Smooth muscle cell (in vitro differentiated cells): ENCODE results near the gene MYH9. TPM values are rescaled to one million over a fixed set of nuclear protein-coding genes. Genes with fewer than 3 reads are reported as not detected.
"Not testable (repeated sequence)": the region's sequence is repeated elsewhere in the genome, so short reads cannot be mapped to it uniquely, and the experiment has no call there.

Experiments
- DNase-seq: peaks from one replicate; lab custom pipeline; 2025; ENCODE audit not compliant: unreplicated experiment; lab: John Stamatoyannopoulos, UW
- H2AFZ ChIP-seq: fragments of 200-600 bp; sonication (generic); 2 replicates; pipeline ENCODE4 v1.6.0; 2016; ENCODE audit warnings: antibody characterized with exemption, low read depth, mild to moderate bottlenecking
- H3F3A ChIP-seq: fragments of 200-600 bp; sonication (generic); 2 replicates; pipeline ENCODE4 v1.6.0; 2017; ENCODE audit warnings: antibody characterized with exemption, low read depth
- H3K27ac ChIP-seq: fragments of 200-600 bp; sonication (generic); 2 replicates; pipeline ENCODE4 v1.5.1; 2016; ENCODE audit warnings: low read depth, mild to moderate bottlenecking
- H3K27me3 ChIP-seq: fragments of 200-600 bp; sonication (generic); 2 replicates; pipeline ENCODE4 v1.6.1; 2016; ENCODE audit warnings: low read depth, mild to moderate bottlenecking
- H3K36me3 ChIP-seq: fragments of 200-600 bp; sonication (generic); 2 replicates; pipeline ENCODE4 v1.5.1; 2016; ENCODE audit warnings: low read depth
- H3K4me1 ChIP-seq: fragments of 200-600 bp; sonication (generic); 2 replicates; pipeline ENCODE4 v1.5.1; 2016; ENCODE audit warnings: low read depth
- H3K4me2 ChIP-seq: fragments of 200-600 bp; sonication (generic); 2 replicates; pipeline ENCODE4 v1.6.0; 2016; ENCODE audit warnings: mild to moderate bottlenecking
- H3K4me3 ChIP-seq: fragments of 200-600 bp; sonication (generic); 2 replicates; pipeline ENCODE4 v1.5.1; 2016; ENCODE audit warnings: mild to moderate bottlenecking
- H3K79me2 ChIP-seq: fragments of 200-600 bp; sonication (generic); 2 replicates; pipeline ENCODE4 v1.6.0; 2016; ENCODE audit warnings: low read depth, mild to moderate bottlenecking
- H3K9ac ChIP-seq: fragments of 200-600 bp; sonication (generic); 2 replicates; pipeline ENCODE4 v1.6.0; 2016; ENCODE audit warnings: low read depth
- H3K9me3 ChIP-seq: fragments of 200-600 bp; sonication (generic); replicated peaks from 2 replicates; pipeline ENCODE4 v1.5.1; 2016; ENCODE audit warnings: low read depth
- H4K20me1 ChIP-seq: fragments of 200-600 bp; sonication (generic); 2 replicates; pipeline ENCODE4 v1.6.0; 2016; ENCODE audit warnings: low read depth
- CTCF ChIP-seq: fragments of 200-600 bp; sonication (generic); IDR thresholded peaks from 2 replicates; pipeline ENCODE4 v1.5.1; 2017; ENCODE audit warnings: borderline replicate concordance, mild to moderate bottlenecking, antibody characterized with exemption; ENCODE audit not compliant: insufficient read depth, poor library complexity, severe bottlenecking
- WGBS: methylation state at CpG from one replicate; pipeline ENCODE4 v1.1.7; 2016; ENCODE audit warnings: low lambda C conversion rate; 5-methylcytosine and 5-hydroxymethylcytosine counted together
- polyA plus RNA-seq: library from polyadenylated mRNA; unstranded; fragments of >200 nt; fragmentation: Nextera tagmentation; extraction: Ambion mirVana; gene quantifications from 2 replicates; pipeline ENCODE4 v1.2.1, GENCODE V29; 2016
- total RNA-seq: library from RNA; depleted of rRNA; stranded (reverse); fragments of >200 nt; gene quantifications from 2 replicates; pipeline ENCODE4 v1.2.3, GENCODE V29; 2014

The MYH9 gene
- total and polyA plus RNA-seq, 2 experiments from 2014 or later: 350 to 361 TPM

- no peak for DNase-seq
- Histone ChIP-seq H3K9ac (no peak overlapping the region), H3K79me2 (no peaks in the 10 kb centered on the region), H3K36me3 (no peaks in the 10 kb centered on the region), H2AFZ (no peak overlapping the region), H3F3A (peaks cover 3% of the 10 kb centered on the region), H3K27me3 (no peaks in the 10 kb centered on the region), H3K4me1 (peaks cover 6% of the 10 kb centered on the region), H3K4me2 (no peak overlapping the region), H3K4me3 (no peak overlapping the region), H3K9me3 (no peaks in the 10 kb centered on the region), H4K20me1 (no peaks in the 10 kb centered on the region), H3K27ac (no peak overlapping the region)
- TF ChIP-seq CTCF: no peak
- 94% methylated on average over 6 of the region's 6 CpGs for WGBS
Measured at GRCh38 chr22:36411589-36412258, 24.0 kb upstream of the MYH9 start.

GRCh38 chr22:36409911-36410756 lies 22.4 kb upstream of the MYH9 start:
- Histone ChIP-seq H3K9ac (peak overlapping the region; percentile 59), H3K4me2 (peak overlapping the region; percentile 81), H3K79me2 (no peaks in the 10 kb centered on the region), H3K36me3 (no peaks in the 10 kb centered on the region), H3K4me3 (peak overlapping the region; percentile 48), H3K27ac (peak overlapping the region; percentile 83), H2AFZ (peak overlapping the region; percentile 81), H3F3A (peaks cover 3% of the 10 kb centered on the region), H3K27me3 (no peaks in the 10 kb centered on the region), H3K4me1 (peaks cover 6% of the 10 kb centered on the region), H3K9me3 (no peaks in the 10 kb centered on the region), H4K20me1 (no peaks in the 10 kb centered on the region)
- DNase-seq: no peak
- 5% methylated on average over 53 of the region's 56 CpGs for WGBS
- TF ChIP-seq CTCF: peak; percentile 21

GRCh38 chr22:36409554-36409910 lies 21.8 kb upstream of the MYH9 start:
- H3K4me1 ChIP-seq, H3F3A ChIP-seq, H3K79me2 ChIP-seq, H3K36me3 ChIP-seq, DNase-seq, H3K27me3 ChIP-seq, H3K9ac ChIP-seq, H4K20me1 ChIP-seq, H3K9me3 ChIP-seq, H2AFZ ChIP-seq: not testable (repeated sequence)
- Histone ChIP-seq H3K4me2 (peak overlapping the region; percentile 81), H3K4me3 (peak overlapping the region; percentile 48), H3K27ac (peak overlapping the region; percentile 83)
- 42% methylated on average over 15 of the region's 15 CpGs for WGBS

- no peak for DNase-seq
- WGBS: 70% methylated on average over 2 of the region's 2 CpGs
- no peak overlapping the region for H3K27ac ChIP-seq
- no peak overlapping the region for H3K9ac ChIP-seq
- H3K36me3 ChIP-seq: no peaks in the 10 kb centered on the region
- H3F3A ChIP-seq: peaks cover 3% of the 10 kb centered on the region
- no peaks in the 10 kb centered on the region for H4K20me1 ChIP-seq
- H2AFZ ChIP-seq: no peak overlapping the region
- no peaks in the 10 kb centered on the region for H3K27me3 ChIP-seq
- H3K79me2 ChIP-seq: no peaks in the 10 kb centered on the region
- no peak overlapping the region for H3K4me2 ChIP-seq
- H3K4me3 ChIP-seq: peak overlapping the region; percentile 48
- H3K9me3 ChIP-seq: no peaks in the 10 kb centered on the region
- H3K4me1 ChIP-seq: peaks cover 6% of the 10 kb centered on the region
- no peak for TF ChIP-seq CTCF
Measured at GRCh38 chr22:36409056-36409455, 21.3 kb upstream of the MYH9 start.
